ENCODE results near the gene KLC4.

KLC4 gene

GRCh38 chr6:43052225-43052841, 7.1 kb upstream of the KLC4 start:
- Histone ChIP-seq H3K27me3 (ENCODE audit: control insufficient read depth, insufficient read depth, low read length) (no peaks in the 10 kb centered on the region), H3K4me1 (ENCODE audit: control insufficient read depth, insufficient read depth, low read length) (0 out of 2 replicates have a peak, but pooled peaks cover 1% of the 10 kb centered on the region), H3K27ac (ENCODE audit: low read length) (no peak overlapping the region), H3K9me3 (ENCODE audit: control insufficient read depth, insufficient read depth, low read length) (no peaks in the 10 kb centered on the region), H3K36me3 (ENCODE audit: control insufficient read depth, insufficient read depth, low read length) (peaks cover 12% of the 10 kb centered on the region), H3K4me3 (ENCODE audit: low read length) (no peak overlapping the region)
- DNase-seq (ENCODE audit: low read depth, low spot score): no peak
- WGBS (ENCODE audit: insufficient coverage, insufficient read length): no CpG with 5 or more reads among the region's 19 CpGs

- Histone ChIP-seq H3K27me3 (ENCODE audit: control insufficient read depth, insufficient read depth, low read length) (no peaks in the 10 kb centered on the region), H3K4me3 (ENCODE audit: low read length) (peak overlapping the region; percentile 53; the same call in 1 of the 2 replicates), H3K4me1 (ENCODE audit: control insufficient read depth, insufficient read depth, low read length) (0 out of 2 replicates have a peak, but pooled peaks cover 1% of the 10 kb centered on the region), H3K9me3 (ENCODE audit: control insufficient read depth, insufficient read depth, low read length) (no peaks in the 10 kb centered on the region), H3K36me3 (ENCODE audit: control insufficient read depth, insufficient read depth, low read length) (peaks cover 12% of the 10 kb centered on the region), H3K27ac (ENCODE audit: low read length) (no peak overlapping the region)
- DNase-seq (ENCODE audit: low read depth, low spot score): no peak
- no CpG with 5 or more reads among the region's 22 CpGs for WGBS (ENCODE audit: insufficient coverage, insufficient read length)
Measured at GRCh38 chr6:43052842-43053544, 6.4 kb upstream of the KLC4 start.

GRCh38 chr6:43053545-43054205, 5.8 kb upstream of the KLC4 start, which contains the start of gene CUL7:
TSS of gene CUL7 (minus strand) at chr6:43053851. CDS start at chr6:43052788, 1,063 bp downstream.
- 100% methylated on average over 1 of the region's 45 CpGs for WGBS (ENCODE audit: insufficient coverage, insufficient read length)
- Histone ChIP-seq H3K36me3 (ENCODE audit: control insufficient read depth, insufficient read depth, low read length) (peaks cover 12% of the 10 kb centered on the region), H3K9me3 (ENCODE audit: control insufficient read depth, insufficient read depth, low read length) (no peaks in the 10 kb centered on the region), H3K4me3 (ENCODE audit: low read length) (peak within 1 kb of the TSS; percentile 53; the same call in 1 of the 2 replicates), H3K27ac (ENCODE audit: low read length) (no peak within 1 kb of the TSS), H3K4me1 (ENCODE audit: control insufficient read depth, insufficient read depth, low read length) (0 out of 2 replicates have a peak, but pooled peaks cover 1% of the 10 kb centered on the region), H3K27me3 (ENCODE audit: control insufficient read depth, insufficient read depth, low read length) (no peaks in the 10 kb centered on the region)
- DNase-seq (ENCODE audit: low read depth, low spot score): peak; percentile 66

GRCh38 chr6:43054206-43054943, 5.1 kb upstream of the KLC4 start:
- H3K9me3 ChIP-seq (ENCODE audit: control insufficient read depth, insufficient read depth, low read length): no peaks in the 10 kb centered on the region
- no peak overlapping the region for H3K4me3 ChIP-seq (ENCODE audit: low read length)
- DNase-seq (ENCODE audit: low read depth, low spot score): no peak
- 0 out of 2 replicates have a peak, but pooled peaks cover 1% of the 10 kb centered on the region for H3K4me1 ChIP-seq (ENCODE audit: control insufficient read depth, insufficient read depth, low read length)
- H3K36me3 ChIP-seq (ENCODE audit: control insufficient read depth, insufficient read depth, low read length): peaks cover 12% of the 10 kb centered on the region
- no CpG with 5 or more reads among the region's 17 CpGs for WGBS (ENCODE audit: insufficient coverage, insufficient read length)
- H3K27me3 ChIP-seq (ENCODE audit: control insufficient read depth, insufficient read depth, low read length): no peaks in the 10 kb centered on the region
- no peak overlapping the region for H3K27ac ChIP-seq (ENCODE audit: low read length)

- no peaks in the 10 kb centered on the region for H3K27me3 ChIP-seq (ENCODE audit: control insufficient read depth, insufficient read depth, low read length)
- peaks cover 6% of the 10 kb centered on the region; the same call in 1 of the 2 replicates for H3K36me3 ChIP-seq (ENCODE audit: control insufficient read depth, insufficient read depth, low read length)
- 0 out of 2 replicates have a peak, but pooled peaks cover 1% of the 10 kb centered on the region for H3K4me1 ChIP-seq (ENCODE audit: control insufficient read depth, insufficient read depth, low read length)
- no CpG with 5 or more reads among the region's 8 CpGs for WGBS (ENCODE audit: insufficient coverage, insufficient read length)
- H3K9me3 ChIP-seq (ENCODE audit: control insufficient read depth, insufficient read depth, low read length): no peaks in the 10 kb centered on the region
- no peak overlapping the region for H3K4me3 ChIP-seq (ENCODE audit: low read length)
- no peak overlapping the region for H3K27ac ChIP-seq (ENCODE audit: low read length)
- no peak for DNase-seq (ENCODE audit: low read depth, low spot score)
Measured at GRCh38 chr6:43055966-43056365, 3.5 kb upstream of the KLC4 start.

GRCh38 chr6:43058531-43058930, 900 bp upstream of the KLC4 start:
- Histone ChIP-seq H3K27me3 (ENCODE audit: control insufficient read depth, insufficient read depth, low read length) (no peaks in the 10 kb centered on the region), H3K4me1 (ENCODE audit: control insufficient read depth, insufficient read depth, low read length) (no peaks in the 10 kb centered on the region), H3K4me3 (ENCODE audit: low read length) (peak overlapping the region; percentile 56; the same call in 1 of the 2 replicates), H3K9me3 (ENCODE audit: control insufficient read depth, insufficient read depth, low read length) (no peaks in the 10 kb centered on the region), H3K36me3 (ENCODE audit: control insufficient read depth, insufficient read depth, low read length) (0 out of 2 replicates have a peak, but pooled peaks cover 3% of the 10 kb centered on the region), H3K27ac (ENCODE audit: low read length) (no peak overlapping the region)
- no peak for DNase-seq (ENCODE audit: low read depth, low spot score)
- WGBS (ENCODE audit: insufficient coverage, insufficient read length): no CpG with 5 or more reads among the region's 1 CpG

- H3K27me3 ChIP-seq (ENCODE audit: control insufficient read depth, insufficient read depth, low read length): no peaks in the 10 kb centered on the region
- no peaks in the 10 kb centered on the region for H3K4me1 ChIP-seq (ENCODE audit: control insufficient read depth, insufficient read depth, low read length)
- H3K36me3 ChIP-seq (ENCODE audit: control insufficient read depth, insufficient read depth, low read length): 0 out of 2 replicates have a peak, but pooled peaks cover 3% of the 10 kb centered on the region
- no peaks in the 10 kb centered on the region for H3K9me3 ChIP-seq (ENCODE audit: control insufficient read depth, insufficient read depth, low read length)
- H3K4me3 ChIP-seq (ENCODE audit: low read length): peak overlapping the region; percentile 62; the same call in 1 of the 2 replicates
- no CpG with 5 or more reads among the region's 15 CpGs for WGBS (ENCODE audit: insufficient coverage, insufficient read length)
- DNase-seq (ENCODE audit: low read depth, low spot score): no peak
- no peak overlapping the region for H3K27ac ChIP-seq (ENCODE audit: low read length)
Measured at GRCh38 chr6:43060034-43060754, 763 bp downstream of the KLC4 start.

- no peak overlapping the region for H3K4me3 ChIP-seq (ENCODE audit: low read length)
- no peaks in the 10 kb centered on the region for H3K4me1 ChIP-seq (ENCODE audit: control insufficient read depth, insufficient read depth, low read length)
- H3K9me3 ChIP-seq (ENCODE audit: control insufficient read depth, insufficient read depth, low read length): no peaks in the 10 kb centered on the region
- WGBS (ENCODE audit: insufficient coverage, insufficient read length): no CpG with 5 or more reads among the region's 12 CpGs
- H3K36me3 ChIP-seq (ENCODE audit: control insufficient read depth, insufficient read depth, low read length): 0 out of 2 replicates have a peak, but pooled peaks cover 3% of the 10 kb centered on the region
- no peak overlapping the region for H3K27ac ChIP-seq (ENCODE audit: low read length)
- no peaks in the 10 kb centered on the region for H3K27me3 ChIP-seq (ENCODE audit: control insufficient read depth, insufficient read depth, low read length)
- no peak for DNase-seq (ENCODE audit: low read depth, low spot score)
Measured at GRCh38 chr6:43060755-43061633, 1.6 kb downstream of the KLC4 start.

GRCh38 chr6:43061861-43062260, 2.4 kb downstream of the KLC4 start:
- DNase-seq (ENCODE audit: low read depth, low spot score): no peak
- Histone ChIP-seq H3K27ac (ENCODE audit: low read length) (no peak overlapping the region), H3K4me1 (ENCODE audit: control insufficient read depth, insufficient read depth, low read length) (no peaks in the 10 kb centered on the region), H3K9me3 (ENCODE audit: control insufficient read depth, insufficient read depth, low read length) (no peaks in the 10 kb centered on the region), H3K4me3 (ENCODE audit: low read length) (no peak overlapping the region), H3K27me3 (ENCODE audit: control insufficient read depth, insufficient read depth, low read length) (no peaks in the 10 kb centered on the region), H3K36me3 (ENCODE audit: control insufficient read depth, insufficient read depth, low read length) (peaks cover 4% of the 10 kb centered on the region; the same call in 1 of the 2 replicates)
- WGBS (ENCODE audit: insufficient coverage, insufficient read length): no CpG with 5 or more reads among the region's 2 CpGs
